PC-3 (cell line): ENCODE data around the gene NOSIP. TPM values are rescaled to one million over a fixed set of nuclear protein-coding genes. Genes with fewer than 3 reads are reported as not detected.
A peak's percentile ranks its signal among the peaks of the same experiment; 100 is the strongest.

Experiments used
- ATAC-seq: fragments of 200-7000 bp; cut with Tn5 transposase; 2 replicates; pipeline ENCODE4 v1.9.1; 2020; ENCODE audit warnings: mild to moderate bottlenecking, moderate library complexity
- BruUV-seq: library from RNA; stranded (reverse); fragments of 400-500 nt; replicated peaks from 2 replicates; lab custom pipeline; 2021; lab: Mats Ljungman, UMichigan
- CTCF ChIA-PET: fragments of 300-600 bp; sonication (Branson Sonifier 250); formaldehyde crosslinking; loops from one replicate; lab custom pipeline; 2022; ENCODE audit warnings: antibody characterized with exemption; lab: Charles Lee
- POLR2A ChIA-PET: fragments of 300-600 bp; sonication (Branson Sonifier 250); formaldehyde crosslinking; loops from one replicate; lab custom pipeline; 2022; ENCODE audit warnings: antibody characterized with exemption; ENCODE audit not compliant: unreplicated experiment; lab: Charles Lee
- DNase-seq: peaks from one replicate; pipeline ENCODE4 v3.0.0-alpha.2; 2015
- H2AFZ ChIP-seq: fragments of 300-600 bp; sonication (generic); 2 replicates; pipeline ENCODE4 v1.6.0; 2016; ENCODE audit warnings: antibody characterized with exemption, low read length
- H3F3A ChIP-seq: fragments of 300-600 bp; sonication (generic); one replicate; pipeline ENCODE4 v1.6.0; 2017; ENCODE audit warnings: antibody characterized with exemption, low read length, control low read depth, mild to moderate bottlenecking; ENCODE audit not compliant: unreplicated experiment
- H3K27ac ChIP-seq: fragments of 300-600 bp; sonication (generic); 2 replicates; pipeline ENCODE4 v1.5.1; 2016; ENCODE audit warnings: mild to moderate bottlenecking, low read length
- H3K27me3 ChIP-seq: fragments of 300-600 bp; sonication (generic); 2 replicates; pipeline ENCODE4 v1.6.1; 2016; ENCODE audit warnings: low read length, mixed read lengths
- H3K36me3 ChIP-seq: fragments of 300-600 bp; sonication (generic); 2 replicates; pipeline ENCODE4 v1.6.1; 2016; ENCODE audit warnings: low read depth, mixed run types, low read length, mixed read lengths
- H3K4me1 ChIP-seq: fragments of 300-600 bp; sonication (generic); 2 replicates; pipeline ENCODE4 v1.5.1; 2016; ENCODE audit warnings: low read length; ENCODE audit not compliant: insufficient read depth
- H3K4me2 ChIP-seq: fragments of 300-600 bp; sonication (generic); 2 replicates; pipeline ENCODE4 v1.6.0; 2016; ENCODE audit warnings: low read length
- H3K4me3 ChIP-seq: fragments of 300-600 bp; sonication (generic); 2 replicates; pipeline ENCODE4 v1.5.1; 2016; ENCODE audit warnings: mild to moderate bottlenecking, low read length, mixed read lengths
- H3K79me2 ChIP-seq: fragments of 300-600 bp; sonication (generic); 2 replicates; pipeline ENCODE4 v1.6.1; 2017; ENCODE audit warnings: low read length, mixed read lengths
- H3K9ac ChIP-seq: fragments of 300-600 bp; sonication (generic); 2 replicates; pipeline ENCODE4 v1.6.0; 2016; ENCODE audit warnings: mild to moderate bottlenecking, low read length
- H3K9me2 ChIP-seq: fragments of 300-600 bp; sonication (generic); replicated peaks from 2 replicates; pipeline ENCODE4 v1.6.1; 2016; ENCODE audit warnings: mixed run types, low read length, mixed read lengths
- H3K9me3 ChIP-seq: fragments of 300-600 bp; sonication (generic); 2 replicates; pipeline ENCODE4 v1.6.1; 2016; ENCODE audit warnings: low read length, mixed read lengths
- H4K20me1 ChIP-seq: fragments of 300-600 bp; sonication (generic); 2 replicates; pipeline ENCODE4 v1.6.1; 2016; ENCODE audit warnings: low read length, mixed read lengths
- CTCF ChIP-seq: fragments of 300-600 bp; sonication (generic); conservative IDR thresholded peaks from 2 replicates; pipeline ENCODE4 v1.5.1; 2017; ENCODE audit warnings: antibody characterized with exemption, low read depth, mild to moderate bottlenecking, low read length
- EZH2 ChIP-seq: fragments of 300-600 bp; sonication (generic); IDR thresholded peaks from one replicate; pipeline ENCODE4 v1.6.1; 2017; ENCODE audit warnings: antibody characterized with exemption, mild to moderate bottlenecking, low read length; ENCODE audit not compliant: unreplicated experiment
- EZH2phosphoT487 ChIP-seq: fragments of 300-600 bp; sonication (generic); IDR thresholded peaks from 2 replicates; pipeline ENCODE4 v1.6.1; 2018; ENCODE audit warnings: mild to moderate bottlenecking, antibody characterized with exemption, low read length, borderline replicate concordance
- intact Hi-C: fragments of 100-400 bp; cut with micrococcal nuclease; formaldehyde crosslinking; loops from 2 replicates; pipeline ENCODE4 v1.9.0; 2023
- total RNA-seq: library from RNA; depleted of rRNA; stranded (reverse); fragments of >200 nt; gene quantifications from 2 replicates; pipeline ENCODE4 v1.2.3, GENCODE V29; 2014

NOSIP gene
- total RNA-seq, 1 experiment from 2014 or later = 195 TPM

GRCh38 chr19:49614096-49614833, 33.9 kb upstream of the NOSIP start:
- Histone ChIP-seq H3K36me3 (peaks cover 33% of the 10 kb centered on the region), H3K79me2 (peaks cover 42% of the 10 kb centered on the region), H3K4me3 (peak overlapping the region; percentile 39), H3K4me1 (peaks cover 29% of the 10 kb centered on the region), H2AFZ (no peak overlapping the region), H3K27me3 (no peaks in the 10 kb centered on the region), H3K4me2 (peak overlapping the region; percentile 79), H3F3A (peaks cover 8% of the 10 kb centered on the region), H4K20me1 (no peaks in the 10 kb centered on the region), H3K27ac (peak overlapping the region; percentile 92), H3K9ac (peak overlapping the region; percentile 73), H3K9me2 (no peaks in the 10 kb centered on the region), H3K9me3 (no peaks in the 10 kb centered on the region)
- ChIA-PET POLR2A (interaction anchor here (0.6 to 1.0 kb wide), 2 partner anchors 23 to 28 kb away, joined by 3 to 4 read pairs; partner anchors contain the start of gene SCAF1), CTCF (interaction anchor here (0.5 kb wide), 1 partner anchor 23 kb away, joined by 9 read pairs; no protein-coding TSS in a partner anchor)
- intact Hi-C loops = loop anchor here (1.0 kb wide), 2 partner anchors 21 to 26 kb away; partner anchors contain the start of gene RRAS
- DNase-seq (peak; percentile 97), ATAC-seq (peak; percentile 92)
- no TSS peak for BruUV-seq
- TF ChIP-seq EZH2phosphoT487 (no peak), CTCF (peak; percentile 45; the same call in 1 of the 2 replicates)

- no peak overlapping the region for H2AFZ ChIP-seq
- ATAC-seq (peak; percentile 53), DNase-seq (peak; percentile 63)
- H4K20me1 ChIP-seq = no peaks in the 10 kb centered on the region
- peaks cover 40% of the 10 kb centered on the region for H3K36me3 ChIP-seq
- ChIA-PET CTCF (no interaction called here), POLR2A (interaction anchor here (0.5 kb wide), 1 partner anchor 27 kb away, joined by 4 read pairs; the partner anchor contains the start of gene RRAS)
- H3K79me2 ChIP-seq = peaks cover 51% of the 10 kb centered on the region
- peak overlapping the region; percentile 72 for H3K9ac ChIP-seq
- BruUV-seq = no TSS peak
- no peak for TF ChIP-seq EZH2
- no peak for TF ChIP-seq CTCF
- no peak for TF ChIP-seq EZH2phosphoT487
- H3F3A ChIP-seq = peaks cover 8% of the 10 kb centered on the region
- intact Hi-C loops = no loop called here
- no peaks in the 10 kb centered on the region for H3K9me2 ChIP-seq
- H3K9me3 ChIP-seq = no peaks in the 10 kb centered on the region
- H3K4me1 ChIP-seq = peaks cover 29% of the 10 kb centered on the region
- H3K27ac ChIP-seq = peak overlapping the region; percentile 92
- peak overlapping the region; percentile 79 for H3K4me2 ChIP-seq
- peak overlapping the region; percentile 39 for H3K4me3 ChIP-seq
- no peaks in the 10 kb centered on the region for H3K27me3 ChIP-seq
Observed at GRCh38 chr19:49613374-49613773, 33.0 kb upstream of the NOSIP start.
